ENCODE data around the gene PLAGL1.
A peak's percentile ranks its signal among the peaks of the same experiment; 100 is the strongest.

Gene PLAGL1

GRCh38 chr6:143966312-143966711, 41.7 kb downstream of the PLAGL1 start:
- DNase-seq (ENCODE audit: low read depth in 3 of 3) = no peak

DNA sequence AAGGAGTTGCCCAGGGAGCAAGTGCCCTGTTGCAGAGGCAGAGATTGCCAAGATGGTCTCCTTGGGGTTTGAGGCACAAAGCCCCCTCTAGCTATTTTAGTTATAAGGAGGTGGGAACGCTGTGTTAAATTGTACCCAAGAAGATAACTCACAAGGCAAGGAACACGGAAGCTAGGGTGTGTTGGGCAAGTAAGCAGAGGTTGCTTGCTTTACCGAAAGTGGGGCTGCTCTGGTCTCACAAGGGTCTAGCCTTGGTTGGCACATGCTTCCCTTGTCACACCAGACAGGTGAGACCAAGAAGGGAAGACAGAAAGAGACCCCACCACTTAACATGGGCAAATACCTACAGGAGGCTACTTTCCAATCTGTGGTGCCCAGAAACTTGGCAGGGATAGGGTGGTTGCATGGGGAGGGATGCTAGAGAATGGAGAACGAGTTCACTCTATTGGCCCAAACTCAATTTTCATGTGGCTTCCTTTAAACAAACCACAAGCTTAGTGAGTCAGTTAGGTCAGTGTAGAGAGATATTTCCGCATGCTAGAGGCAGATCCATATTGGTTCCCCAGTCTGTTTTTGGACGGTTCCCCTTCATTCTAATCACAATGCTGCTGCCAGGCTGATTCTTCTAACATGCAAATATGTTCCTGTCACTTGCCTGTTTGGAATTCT, 42.4 kb downstream of the PLAGL1 start:
- DNase-seq (ENCODE audit: low read depth in 3 of 3) = no peak

GRCh38 chr6:143964674-143965081, 43.4 kb downstream of the PLAGL1 start:
- DNase-seq (ENCODE audit: low read depth in 3 of 3) = no peak

- no peak for DNase-seq (ENCODE audit: low read depth in 3 of 3)
Measured at GRCh38 chr6:143963158-143963919, 44.7 kb downstream of the PLAGL1 start.

DNA sequence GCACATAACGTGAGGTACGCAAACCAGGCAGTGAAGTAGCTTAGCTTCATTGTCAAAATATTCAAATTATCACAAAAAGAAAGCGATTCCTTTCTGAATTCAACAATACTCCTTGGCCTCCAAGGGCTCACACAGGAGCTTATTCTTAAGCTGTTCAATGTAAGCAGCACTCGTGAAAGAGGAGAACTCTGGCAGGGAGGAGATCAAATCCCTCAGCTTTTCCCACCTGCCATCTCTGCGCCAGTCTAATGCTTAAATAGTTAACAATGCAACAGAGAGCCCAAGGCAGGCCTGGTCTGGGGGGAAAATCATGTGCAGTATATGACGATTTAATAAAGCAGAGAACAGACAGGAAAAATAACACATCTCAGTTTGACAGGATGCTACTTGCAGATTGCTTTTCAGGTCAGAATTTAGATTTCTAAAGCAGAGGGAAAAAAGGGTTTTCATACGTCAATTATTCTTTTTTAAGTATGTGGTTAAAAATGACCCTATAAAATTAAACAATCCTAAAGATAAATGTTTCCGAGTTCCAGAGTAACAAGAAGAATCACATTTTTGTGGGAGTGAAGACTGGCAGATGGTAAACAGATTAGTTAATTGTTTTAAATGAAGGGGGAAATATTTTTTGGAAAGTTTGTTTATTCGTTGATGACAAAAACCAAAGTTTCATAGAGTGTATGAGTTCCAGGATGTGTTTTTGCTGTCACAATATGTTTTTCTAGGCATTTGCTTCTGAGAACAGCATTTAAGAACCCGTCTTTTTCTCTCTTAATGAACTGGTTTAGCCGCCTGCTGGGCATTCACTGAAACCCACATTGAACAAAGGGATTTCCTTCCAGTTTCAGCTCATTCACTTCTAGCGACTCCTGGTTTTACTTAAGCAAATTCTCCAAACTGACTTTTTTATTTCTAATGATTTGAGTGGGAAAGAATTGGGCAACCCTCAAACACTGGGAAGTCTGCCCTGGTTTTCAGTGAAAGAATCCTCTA, 45.9 kb downstream of the PLAGL1 start:
- no peak for DNase-seq (ENCODE audit: low read depth in 3 of 3)

GRCh38 chr6:143961066-143961465, 47.0 kb downstream of the PLAGL1 start:
- DNase-seq (ENCODE audit: low read depth in 3 of 3) = no peak

DNA sequence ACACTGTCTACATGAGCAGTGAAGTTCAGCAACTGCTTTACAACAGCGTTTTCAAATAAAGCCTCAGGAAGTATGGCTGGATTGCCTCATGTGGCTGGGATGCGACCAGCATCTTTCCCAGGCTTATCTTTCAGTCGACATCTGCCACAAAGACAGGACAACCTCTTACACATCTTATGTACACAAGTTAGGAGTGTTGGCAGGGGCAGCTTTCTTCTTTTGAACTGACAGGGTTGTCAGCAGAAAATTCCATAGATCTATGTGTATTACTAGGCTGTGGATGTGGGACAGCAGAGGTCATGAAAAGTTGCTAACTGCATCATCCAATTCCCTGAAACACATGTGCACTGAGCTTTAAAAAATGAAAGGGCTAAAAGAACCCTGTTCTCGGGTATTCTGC, 48.1 kb downstream of the PLAGL1 start:
- no peak for DNase-seq (ENCODE audit: low read depth in 3 of 3)

DNA sequence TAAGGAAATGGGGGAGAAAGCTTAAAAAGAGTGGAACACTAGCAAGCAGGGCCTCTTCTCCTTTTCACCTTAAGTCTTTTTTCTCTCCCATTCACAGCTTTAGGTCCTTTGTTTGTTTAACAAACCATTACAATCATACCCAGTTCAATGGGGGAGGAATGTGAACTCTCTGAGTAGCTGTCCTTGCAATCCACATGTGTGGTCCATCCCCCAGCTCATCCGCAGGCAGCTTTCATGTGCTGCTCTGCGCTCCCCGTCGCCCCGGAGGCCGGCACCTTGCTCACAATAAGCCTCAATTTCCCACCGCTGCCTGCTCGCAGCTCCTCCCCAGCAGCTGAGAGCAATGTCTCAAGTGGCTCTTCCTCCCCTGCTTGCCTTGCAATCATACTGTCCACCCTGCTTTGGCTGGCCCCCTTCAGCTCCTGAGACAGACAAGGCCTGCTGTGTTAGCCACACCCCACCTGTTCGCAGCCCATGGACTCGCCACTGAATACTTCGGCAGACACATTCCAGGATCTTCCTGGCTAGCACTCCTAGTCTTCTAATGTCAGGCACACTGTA, 49.1 kb downstream of the PLAGL1 start:
- DNase-seq (ENCODE audit: low read depth in 3 of 3) = no peak

DNA sequence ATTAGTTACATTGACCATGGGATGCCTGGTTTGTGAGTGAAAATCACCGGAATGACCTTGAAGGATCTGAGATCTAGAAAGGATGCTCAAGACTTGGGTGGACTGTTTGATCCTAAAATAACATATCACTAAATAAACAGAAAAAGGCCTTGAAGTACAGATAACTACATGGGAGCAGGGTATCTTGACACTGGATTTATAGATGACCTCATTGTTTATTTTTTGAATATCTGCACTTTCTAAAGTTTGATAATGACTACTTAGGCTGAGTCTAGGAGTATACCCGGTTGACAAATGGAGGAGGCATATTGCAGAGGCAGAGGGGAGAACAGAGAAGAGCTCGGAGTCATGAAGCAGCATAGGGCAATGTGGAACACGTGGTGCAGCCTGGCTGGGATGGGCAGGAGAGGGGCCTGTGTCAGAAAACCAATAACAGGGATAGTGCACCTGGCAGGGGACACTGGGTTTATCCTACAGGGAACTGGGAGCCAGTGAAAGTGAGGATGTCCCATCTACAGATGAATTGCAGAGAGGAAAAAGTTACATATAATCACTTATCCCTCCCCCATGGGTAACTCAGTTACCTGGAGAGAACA, 50.3 kb downstream of the PLAGL1 start:
- no peak for DNase-seq (ENCODE audit: low read depth in 3 of 3)

- no peak for DNase-seq (ENCODE audit: low read depth in 3 of 3)
Measured at GRCh38 chr6:143955971-143956370, 52.1 kb downstream of the PLAGL1 start.

DNA sequence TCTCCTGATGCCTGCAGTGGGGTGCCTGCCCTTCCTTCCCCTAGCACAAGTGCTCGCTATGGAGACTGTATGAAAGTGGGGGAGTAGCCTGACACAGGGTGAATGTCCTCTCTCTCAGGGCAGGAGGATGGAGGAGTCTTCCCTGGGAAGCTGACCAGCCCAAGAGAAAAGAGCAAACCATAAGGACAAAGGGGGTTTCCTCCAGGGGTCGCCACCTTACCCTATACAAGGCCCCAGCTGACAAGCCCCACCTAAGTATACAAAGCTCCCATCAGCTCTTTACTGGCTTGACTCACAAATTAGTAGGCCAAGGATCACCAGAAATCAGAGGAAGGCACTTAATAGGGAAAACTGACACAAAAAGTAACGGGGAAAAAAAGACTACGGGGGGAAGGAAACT, 54.1 kb downstream of the PLAGL1 start:
- DNase-seq (ENCODE audit: low read depth in 3 of 3) = no peak

- no peak for DNase-seq (ENCODE audit: low read depth in 3 of 3)
Measured at GRCh38 chr6:143952947-143953701, 54.9 kb downstream of the PLAGL1 start.

DNA sequence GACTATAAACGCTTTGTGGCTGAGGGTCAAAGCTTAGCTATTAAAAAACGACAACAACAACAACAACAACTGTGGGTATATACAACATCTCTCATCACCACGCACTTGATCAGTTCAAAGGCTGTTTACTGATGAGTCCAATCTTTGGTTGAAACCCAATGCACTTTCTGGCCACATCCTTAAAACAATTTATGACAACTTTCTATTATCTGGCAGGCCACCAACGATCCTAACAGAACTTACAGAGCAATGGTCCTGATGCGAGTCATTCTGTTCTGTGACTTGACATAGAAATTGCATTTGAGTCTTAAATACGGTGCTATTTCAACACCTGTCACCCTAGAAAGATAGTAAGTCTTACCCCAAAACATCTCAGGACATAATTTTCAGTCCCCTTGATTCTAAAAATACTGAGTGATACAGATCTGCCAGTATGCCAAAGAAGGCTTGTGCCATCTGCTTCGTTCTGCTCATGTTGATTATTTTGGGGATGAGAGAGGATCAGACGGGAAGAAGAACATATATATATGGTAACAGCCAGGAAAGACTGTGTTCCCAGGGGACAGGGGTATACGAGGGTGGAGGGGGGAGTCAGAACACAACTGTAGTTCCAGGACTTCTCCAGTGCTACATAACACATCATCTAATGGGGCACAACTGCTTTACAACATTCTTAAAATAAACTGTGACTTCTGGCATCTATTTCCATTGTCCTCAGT, 55.8 kb downstream of the PLAGL1 start:
- DNase-seq (ENCODE audit: low read depth in 3 of 3) = no peak

DNA sequence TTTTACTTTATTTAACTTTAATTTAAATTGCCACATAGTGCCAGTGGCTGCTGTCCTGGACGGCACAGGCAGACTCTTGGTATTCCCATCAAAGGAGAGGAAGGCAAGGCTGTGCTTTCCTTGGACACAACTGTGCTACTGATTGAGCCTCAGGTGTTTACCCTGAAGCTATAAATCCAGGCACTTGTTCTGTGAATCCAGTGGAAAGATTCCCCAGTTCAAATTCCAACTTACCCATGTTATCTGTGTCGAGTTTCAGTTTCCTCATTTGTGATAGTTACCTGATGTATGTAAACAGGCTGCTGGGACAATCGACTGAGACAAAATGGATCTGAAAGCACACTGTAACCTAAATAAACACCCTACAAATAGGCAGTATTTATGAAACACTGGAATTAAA, 57.2 kb downstream of the PLAGL1 start:
- no peak for DNase-seq (ENCODE audit: low read depth in 3 of 3)

GRCh38 chr6:143949962-143950361, 58.1 kb downstream of the PLAGL1 start:
- DNase-seq (ENCODE audit: low read depth in 3 of 3) = no peak

DNA sequence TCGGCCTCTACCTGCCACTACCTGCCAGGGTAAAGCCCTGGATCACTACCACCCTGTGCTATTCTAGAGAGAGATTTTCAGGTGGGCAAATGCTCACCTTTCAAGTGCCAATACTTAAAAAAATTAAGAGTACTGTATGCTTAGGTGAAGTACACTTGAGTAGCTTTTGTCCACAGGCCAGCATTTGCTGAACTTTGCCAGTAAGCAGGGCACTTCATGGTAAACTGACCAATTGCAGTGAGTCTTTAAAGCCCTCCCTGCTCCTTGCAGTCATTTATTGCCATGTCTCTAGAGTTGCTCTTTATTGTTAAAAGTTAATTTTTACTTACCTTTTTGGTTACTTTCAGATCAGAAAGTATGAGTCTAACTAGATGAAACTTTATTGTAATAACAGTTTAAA, 58.5 kb downstream of the PLAGL1 start:
- no peak for DNase-seq (ENCODE audit: low read depth in 3 of 3)

DNA sequence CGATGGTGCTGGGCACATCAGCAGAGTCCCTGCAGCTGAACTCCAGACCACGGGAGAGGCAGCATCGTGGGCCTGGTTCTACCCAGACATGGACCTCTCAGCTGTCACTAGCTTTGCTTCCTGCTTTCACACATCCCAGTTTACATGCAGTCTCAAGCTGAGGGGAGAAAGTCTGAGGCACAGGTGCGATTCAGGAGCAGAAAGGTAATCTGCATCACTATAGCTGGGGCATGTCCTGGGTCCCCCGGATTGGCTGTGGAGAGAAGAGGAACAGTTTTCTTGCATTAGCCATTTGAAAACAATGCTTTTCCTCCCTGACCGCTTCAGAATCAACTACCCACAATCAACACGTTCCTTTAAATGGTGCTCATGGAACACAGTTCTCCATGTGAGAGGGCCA, 59.9 kb downstream of the PLAGL1 start:
- no peak for DNase-seq (ENCODE audit: low read depth in 3 of 3)

GRCh38 chr6:143941852-143942627, 66.0 kb downstream of the PLAGL1 start:
- peak; percentile 10 to 60 (median 27) for DNase-seq (ENCODE audit: low read depth in 3 of 3)

- DNase-seq (ENCODE audit: low read depth in 3 of 3) = peak; percentile 19 to 50 (median 24)
Measured at GRCh38 chr6:143940011-143940597, 68.0 kb downstream of the PLAGL1 start.
